ENCODE data around the gene RMC1. TPM values are rescaled to one million over a fixed set of nuclear protein-coding genes. Genes with fewer than 3 reads are reported as not detected.
"Not testable (repeated sequence)": the region's sequence is repeated elsewhere in the genome, so short reads cannot be mapped to it uniquely, and the experiment has no call there.

Gene RMC1
- total and polyA plus RNA-seq, 4 donors = 22.5 to 35.4 (median 27.2) TPM

- no peaks in the 10 kb centered on the region for H3K4me1 ChIP-seq (ENCODE audit: control insufficient read depth, insufficient read depth, low read length)
- peaks cover 48% of the 10 kb centered on the region for H3K36me3 ChIP-seq (ENCODE audit: control insufficient read depth, insufficient read depth, low read length)
- no peak overlapping the region for H3K27ac ChIP-seq (ENCODE audit: low read depth, low read length)
- no peaks in the 10 kb centered on the region for H3K27me3 ChIP-seq (ENCODE audit: control insufficient read depth, insufficient read depth, low read length)
- H3K4me3 ChIP-seq (ENCODE audit: low read depth, low read length) = no peak overlapping the region
- H3K9me3 ChIP-seq (ENCODE audit: control insufficient read depth, insufficient read depth, low read length) = no peaks in the 10 kb centered on the region
- WGBS (ENCODE audit: insufficient coverage) = 92% methylated on average over 2 of the region's 2 CpGs
- DNase-seq (ENCODE audit: low read depth in 4 of 6, low spot score in 6 of 6) = no peak
Measured at GRCh38 chr18:23470620-23471387, 32.5 kb upstream of the RMC1 start.

DNA sequence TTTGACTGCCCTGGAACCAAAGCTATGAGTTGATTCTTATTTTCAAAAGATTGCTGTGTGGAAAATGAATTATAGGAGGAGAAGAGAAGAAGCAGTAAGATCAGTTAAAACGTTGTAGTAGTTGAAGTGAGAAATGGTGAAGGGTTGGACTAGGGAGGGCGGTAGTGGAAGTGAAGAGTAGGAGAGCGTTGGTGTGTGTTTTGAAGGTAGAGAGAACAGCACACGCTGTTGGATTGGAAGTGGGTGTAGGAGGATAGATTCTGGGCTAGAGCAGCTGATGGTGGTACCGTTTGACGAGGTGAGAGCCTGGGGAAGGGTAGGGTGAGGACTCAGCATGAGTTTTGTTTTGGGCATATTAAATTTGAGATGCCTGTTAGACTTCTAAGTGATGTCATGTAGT is 31.8 kb upstream of the RMC1 start:
- Histone ChIP-seq H3K4me1 (ENCODE audit: control insufficient read depth, insufficient read depth, low read length) (no peaks in the 10 kb centered on the region), H3K9me3 (ENCODE audit: control insufficient read depth, insufficient read depth, low read length) (no peaks in the 10 kb centered on the region), H3K27me3 (ENCODE audit: control insufficient read depth, insufficient read depth, low read length) (no peaks in the 10 kb centered on the region), H3K4me3 (ENCODE audit: low read depth, low read length) (no peak overlapping the region), H3K36me3 (ENCODE audit: control insufficient read depth, insufficient read depth, low read length) (peaks cover 47% of the 10 kb centered on the region), H3K27ac (ENCODE audit: low read depth, low read length) (no peak overlapping the region)
- DNase-seq (ENCODE audit: low read depth in 4 of 6, low spot score in 6 of 6) = no peak
- 94% methylated on average over 6 of the region's 6 CpGs for whole genome bisulfite sequencing (ENCODE audit: insufficient coverage)

DNA sequence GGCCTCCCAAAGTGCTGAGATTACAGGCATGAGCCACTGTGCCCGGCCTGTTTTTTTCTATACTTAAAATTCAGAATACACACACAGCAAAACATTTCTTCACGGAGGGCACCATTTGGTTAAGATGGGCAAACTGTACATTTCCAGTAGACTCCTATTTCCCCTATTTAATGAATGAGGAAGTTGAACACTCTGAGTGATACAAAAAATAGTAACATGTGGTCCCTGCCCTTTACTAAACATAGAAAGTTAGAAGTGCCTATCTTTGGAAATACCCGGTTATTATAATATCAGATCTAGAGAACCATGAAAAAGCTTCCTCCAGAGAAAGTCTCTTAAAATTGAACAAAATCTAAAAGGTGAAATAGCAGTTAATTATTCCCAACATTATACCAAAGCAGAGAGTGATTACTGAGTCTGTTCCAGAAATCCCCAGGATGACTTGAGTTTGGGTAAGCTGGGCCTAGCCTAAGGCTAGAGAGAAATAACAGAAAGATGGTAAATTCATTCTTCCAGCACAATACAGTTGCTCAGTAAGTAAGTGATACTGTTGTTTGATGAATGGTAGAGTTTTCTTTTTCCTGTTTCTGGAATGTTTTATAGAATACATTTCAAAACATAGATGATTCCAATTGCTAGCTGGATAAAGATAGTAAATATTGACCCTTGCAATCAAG is 23.3 kb upstream of the RMC1 start:
- H3K27ac ChIP-seq (ENCODE audit: low read depth, low read length) = no peak overlapping the region
- no peaks in the 10 kb centered on the region for H3K4me1 ChIP-seq (ENCODE audit: control insufficient read depth, insufficient read depth, low read length)
- no peaks in the 10 kb centered on the region for H3K9me3 ChIP-seq (ENCODE audit: control insufficient read depth, insufficient read depth, low read length)
- peaks cover 41% of the 10 kb centered on the region for H3K36me3 ChIP-seq (ENCODE audit: control insufficient read depth, insufficient read depth, low read length)
- DNase-seq (ENCODE audit: low read depth in 4 of 6, low spot score in 6 of 6) = no peak
- no CpG with 5 or more reads among the region's 3 CpGs for WGBS (ENCODE audit: insufficient coverage)
- H3K4me3 ChIP-seq (ENCODE audit: low read depth, low read length) = no peak overlapping the region
- H3K27me3 ChIP-seq (ENCODE audit: control insufficient read depth, insufficient read depth, low read length) = no peaks in the 10 kb centered on the region

- Histone ChIP-seq H3K9me3 (ENCODE audit: control insufficient read depth, insufficient read depth, low read length) (no peaks in the 10 kb centered on the region), H3K4me3 (ENCODE audit: low read depth, low read length) (no peak overlapping the region), H3K27ac (ENCODE audit: low read depth, low read length) (no peak overlapping the region), H3K4me1 (ENCODE audit: control insufficient read depth, insufficient read depth, low read length) (no peaks in the 10 kb centered on the region), H3K36me3 (ENCODE audit: control insufficient read depth, insufficient read depth, low read length) (peaks cover 17% of the 10 kb centered on the region), H3K27me3 (ENCODE audit: control insufficient read depth, insufficient read depth, low read length) (no peaks in the 10 kb centered on the region)
- no CpG with 5 or more reads among the region's 8 CpGs for WGBS (ENCODE audit: insufficient coverage)
- peak in 1 of 6 donors; percentile 74 for DNase-seq (ENCODE audit: low read depth in 4 of 6, low spot score in 6 of 6)
Measured at GRCh38 chr18:23484561-23485182, 18.6 kb upstream of the RMC1 start.

DNA sequence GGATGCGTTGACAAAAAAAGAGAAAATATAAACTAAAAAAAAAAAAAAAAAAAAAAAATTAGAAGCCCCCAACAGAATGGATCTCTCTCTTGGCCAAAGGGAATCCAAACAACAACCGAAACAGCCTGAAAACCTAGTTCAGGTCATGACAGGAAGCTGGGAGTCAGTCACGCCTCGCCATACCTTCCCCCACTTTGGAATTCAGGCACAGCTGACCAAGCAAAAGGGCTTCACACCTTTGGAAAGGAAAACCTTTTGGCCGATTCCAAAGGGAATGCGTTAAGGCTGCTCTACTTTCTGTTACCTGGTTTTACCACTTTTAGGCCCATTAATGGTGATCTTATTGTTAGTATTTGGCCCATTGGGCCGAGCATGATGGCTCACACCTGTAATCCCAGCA is 17.9 kb upstream of the RMC1 start:
- Histone ChIP-seq H3K36me3 (ENCODE audit: control insufficient read depth, insufficient read depth, low read length) (peaks cover 13% of the 10 kb centered on the region), H3K4me3 (ENCODE audit: low read depth, low read length) (no peak overlapping the region), H3K27ac (ENCODE audit: low read depth, low read length) (no peak overlapping the region), H3K27me3 (ENCODE audit: control insufficient read depth, insufficient read depth, low read length) (no peaks in the 10 kb centered on the region), H3K4me1 (ENCODE audit: control insufficient read depth, insufficient read depth, low read length) (no peaks in the 10 kb centered on the region), H3K9me3 (ENCODE audit: control insufficient read depth, insufficient read depth, low read length) (peaks cover 1% of the 10 kb centered on the region)
- 100% methylated on average over 4 of the region's 7 CpGs for WGBS (ENCODE audit: insufficient coverage)
- DNase-seq (ENCODE audit: low read depth in 4 of 6, low spot score in 6 of 6) = no peak

- H3K36me3 ChIP-seq (ENCODE audit: control insufficient read depth, insufficient read depth, low read length) = no peaks in the 10 kb centered on the region
- 77% methylated on average over 8 of the region's 14 CpGs for WGBS (ENCODE audit: insufficient coverage)
- H3K4me3 ChIP-seq (ENCODE audit: low read depth, low read length) = no peak overlapping the region
- DNase-seq (ENCODE audit: low read depth in 4 of 6, low spot score in 6 of 6) = no peak
- H3K27me3 ChIP-seq (ENCODE audit: control insufficient read depth, insufficient read depth, low read length) = no peaks in the 10 kb centered on the region
- no peaks in the 10 kb centered on the region for H3K4me1 ChIP-seq (ENCODE audit: control insufficient read depth, insufficient read depth, low read length)
- H3K27ac ChIP-seq (ENCODE audit: low read depth, low read length) = no peak overlapping the region
- H3K9me3 ChIP-seq (ENCODE audit: control insufficient read depth, insufficient read depth, low read length) = peaks cover 1% of the 10 kb centered on the region
Measured at GRCh38 chr18:23487738-23488570, 15.4 kb upstream of the RMC1 start.

- H3K4me3 ChIP-seq (ENCODE audit: low read depth, low read length); H3K4me1 ChIP-seq (ENCODE audit: control insufficient read depth, insufficient read depth, low read length); DNase-seq (ENCODE audit: low read depth in 4 of 6, low spot score in 6 of 6); H3K27me3 ChIP-seq (ENCODE audit: control insufficient read depth, insufficient read depth, low read length); H3K27ac ChIP-seq (ENCODE audit: low read depth, low read length); H3K9me3 ChIP-seq (ENCODE audit: control insufficient read depth, insufficient read depth, low read length); H3K36me3 ChIP-seq (ENCODE audit: control insufficient read depth, insufficient read depth, low read length): not testable (repeated sequence)
- no CpG with 5 or more reads among the region's 5 CpGs for WGBS (ENCODE audit: insufficient coverage)
Measured at GRCh38 chr18:23489586-23489985, 13.7 kb upstream of the RMC1 start.

GRCh38 chr18:23493654-23494053 is 9.7 kb upstream of the RMC1 start:
- Histone ChIP-seq H3K27ac (ENCODE audit: low read depth, low read length) (no peak overlapping the region), H3K27me3 (ENCODE audit: control insufficient read depth, insufficient read depth, low read length) (no peaks in the 10 kb centered on the region), H3K4me1 (ENCODE audit: control insufficient read depth, insufficient read depth, low read length) (no peaks in the 10 kb centered on the region), H3K9me3 (ENCODE audit: control insufficient read depth, insufficient read depth, low read length) (peaks cover 1% of the 10 kb centered on the region), H3K36me3 (ENCODE audit: control insufficient read depth, insufficient read depth, low read length) (no peaks in the 10 kb centered on the region), H3K4me3 (ENCODE audit: low read depth, low read length) (no peak overlapping the region)
- DNase-seq (ENCODE audit: low read depth in 4 of 6, low spot score in 6 of 6) = no peak
- 83% methylated on average over 1 of the region's 1 CpG for WGBS (ENCODE audit: insufficient coverage)

DNA sequence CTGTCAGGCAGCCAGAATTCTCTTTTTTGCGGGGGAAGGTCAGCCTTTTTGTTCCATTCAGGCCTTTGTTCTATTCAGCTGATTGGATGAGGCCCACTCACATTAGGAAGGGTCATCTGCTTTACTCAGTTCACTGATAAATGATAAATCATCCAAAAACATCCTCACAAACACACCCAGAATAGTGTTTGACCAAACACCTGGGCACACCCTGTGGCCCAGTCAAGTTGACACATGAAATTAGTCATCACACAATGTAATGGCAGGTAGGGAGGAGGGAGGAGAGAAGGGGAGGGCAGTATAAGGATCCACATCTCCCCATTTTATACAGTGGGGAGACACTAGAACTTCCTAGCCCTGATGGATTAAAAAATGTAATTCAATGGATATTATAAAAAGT is 8.3 kb upstream of the RMC1 start:
- H3K27me3 ChIP-seq (ENCODE audit: control insufficient read depth, insufficient read depth, low read length) = no peaks in the 10 kb centered on the region
- no peak overlapping the region for H3K4me3 ChIP-seq (ENCODE audit: low read depth, low read length)
- WGBS (ENCODE audit: insufficient coverage) = 20% methylated on average over 1 of the region's 1 CpG
- no peaks in the 10 kb centered on the region for H3K36me3 ChIP-seq (ENCODE audit: control insufficient read depth, insufficient read depth, low read length)
- no peaks in the 10 kb centered on the region for H3K4me1 ChIP-seq (ENCODE audit: control insufficient read depth, insufficient read depth, low read length)
- H3K27ac ChIP-seq (ENCODE audit: low read depth, low read length) = no peak overlapping the region
- DNase-seq (ENCODE audit: low read depth in 4 of 6, low spot score in 6 of 6) = no peak
- peaks cover 1% of the 10 kb centered on the region for H3K9me3 ChIP-seq (ENCODE audit: control insufficient read depth, insufficient read depth, low read length)
